ENCODE data around the gene PDXDC1.
A peak's percentile ranks its signal among the peaks of the same experiment; 100 is the strongest.
"Not testable (repeated sequence)": the region's sequence is repeated elsewhere in the genome, so short reads cannot be mapped to it uniquely, and the experiment has no call there.

PDXDC1 gene

DNA sequence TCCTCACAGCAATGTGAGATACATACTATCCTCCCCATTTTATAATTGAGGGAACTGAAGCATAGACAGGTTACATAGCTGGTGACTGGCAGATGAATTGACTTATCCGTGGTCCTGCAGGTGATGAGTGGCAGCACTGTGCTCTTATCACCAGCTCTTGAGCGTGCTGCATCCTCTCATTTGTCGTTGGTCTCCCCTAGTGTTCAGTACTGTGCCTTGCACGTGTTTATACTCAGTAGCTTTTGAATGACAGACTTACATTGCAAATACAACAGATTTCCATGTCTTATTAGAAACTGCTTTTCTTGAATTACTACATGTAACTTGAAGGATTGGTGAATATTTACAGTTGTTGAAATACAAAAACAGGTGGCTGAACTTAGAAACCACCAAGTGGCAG, 47.4 kb downstream of the PDXDC1 start:
- TF ChIP-seq CTCF (IDR thresholded peaks at IDR 0.05; ENCODE audit: low read depth, low read length) = peak; percentile 76
- not testable (repeated sequence) for H3K9me3 ChIP-seq; H3K4me3 ChIP-seq (ENCODE audit: low read depth, low read length); H3K27me3 ChIP-seq; H3K36me3 ChIP-seq; H3K4me1 ChIP-seq
- DNase-seq = peak; percentile 81

DNA sequence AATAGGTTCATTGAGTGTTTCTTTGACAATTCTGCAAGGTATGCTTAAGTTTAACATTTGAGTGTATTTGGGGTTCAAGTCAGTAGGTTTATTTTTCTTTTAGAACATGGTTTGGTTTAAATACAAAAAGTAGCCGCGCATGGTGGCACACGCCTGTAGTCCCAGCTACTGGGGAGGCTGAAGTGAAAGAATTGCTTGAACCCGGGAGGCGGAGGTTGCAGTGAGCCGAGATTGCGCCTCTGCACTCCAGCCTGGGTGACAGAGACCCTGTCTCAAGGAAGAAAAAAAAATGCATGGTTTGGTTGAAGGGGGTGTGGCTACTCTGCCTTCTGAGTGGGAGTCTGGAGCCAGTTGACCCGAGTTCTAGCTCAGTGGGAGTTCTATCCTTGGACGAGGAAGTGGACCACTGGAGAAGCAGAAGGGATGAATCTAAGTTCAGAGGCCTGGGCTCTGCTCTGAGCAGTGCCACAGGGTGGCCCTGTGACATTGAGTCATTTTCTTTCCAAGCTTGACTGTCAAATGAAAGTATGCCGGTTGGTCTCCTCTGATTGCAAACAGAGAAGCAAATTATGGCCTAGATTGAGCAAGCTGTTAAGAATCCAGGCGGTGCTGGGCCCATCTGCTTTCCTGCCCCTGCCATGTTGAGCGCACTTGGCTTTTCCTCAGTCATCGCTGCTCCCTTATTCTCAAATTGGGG, 48.7 kb downstream of the PDXDC1 start:
- not testable (repeated sequence) for H3K4me1 ChIP-seq; H3K4me3 ChIP-seq (ENCODE audit: low read depth, low read length); H3K36me3 ChIP-seq; H3K27me3 ChIP-seq; DNase-seq; H3K9me3 ChIP-seq

GRCh38 chr16:15024858-15025199, 50.0 kb downstream of the PDXDC1 start:
- DNase-seq; H3K27me3 ChIP-seq; H3K9me3 ChIP-seq; H3K36me3 ChIP-seq; H3K4me3 ChIP-seq (ENCODE audit: low read depth, low read length); H3K4me1 ChIP-seq: not testable (repeated sequence)

DNA sequence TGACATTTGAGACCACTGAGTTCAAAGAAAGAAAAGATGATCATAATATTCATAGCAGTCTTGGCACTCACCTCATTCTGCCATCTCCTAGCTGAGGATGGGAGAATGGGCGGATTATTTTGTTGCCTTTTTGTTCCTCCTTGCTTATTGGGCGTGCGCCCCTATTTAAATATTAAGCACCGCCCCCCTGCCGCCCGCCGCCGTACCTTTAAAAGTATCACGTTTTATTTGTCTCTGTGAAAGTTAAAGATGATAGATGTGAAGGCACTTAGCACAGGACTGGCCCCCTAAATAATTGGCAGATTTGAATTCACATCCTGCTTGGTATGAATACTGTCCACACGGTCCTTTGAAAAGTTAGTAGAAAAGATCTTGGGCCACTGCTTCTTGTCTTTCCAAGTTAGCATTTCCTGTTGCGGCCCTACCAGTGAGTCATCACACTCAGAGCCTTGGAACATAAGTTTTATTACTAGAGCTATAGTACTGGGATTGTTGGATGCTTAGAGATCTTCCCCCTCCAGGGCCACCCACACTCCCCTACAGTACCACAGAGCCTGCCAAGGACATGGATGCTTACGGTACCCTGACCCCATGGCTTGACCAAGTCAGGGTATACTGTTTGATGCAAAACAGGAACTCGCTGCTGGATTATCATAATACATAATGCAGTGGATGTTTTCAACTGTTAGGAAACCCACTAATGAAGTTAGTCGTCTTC, 50.6 kb downstream of the PDXDC1 start:
- not testable (repeated sequence) for H3K36me3 ChIP-seq; H3K9me3 ChIP-seq; DNase-seq; H3K27me3 ChIP-seq; H3K4me3 ChIP-seq (ENCODE audit: low read depth, low read length); H3K4me1 ChIP-seq

DNA sequence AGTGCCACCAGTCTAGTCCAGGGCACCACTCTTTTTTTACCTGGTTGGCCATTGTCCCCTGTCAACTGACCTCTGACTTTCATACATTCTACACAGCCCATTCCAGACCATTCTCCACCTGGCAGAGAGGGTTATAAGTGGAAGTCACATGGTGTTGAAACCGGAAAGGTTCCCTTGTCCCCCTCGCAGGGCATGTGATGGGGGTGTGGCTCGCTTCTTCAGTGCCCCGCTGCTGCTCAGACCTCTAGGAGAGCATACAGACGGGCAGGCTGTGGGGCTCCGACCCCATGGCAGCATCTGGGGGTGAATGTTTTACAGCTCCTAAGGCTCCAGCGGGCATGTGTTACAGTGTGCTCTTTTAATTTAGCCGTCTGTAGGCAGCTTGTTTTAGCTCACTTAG, 52.2 kb downstream of the PDXDC1 start:
- H3K9me3 ChIP-seq; H3K4me3 ChIP-seq (ENCODE audit: low read depth, low read length); H3K4me1 ChIP-seq; DNase-seq; H3K27me3 ChIP-seq: not testable (repeated sequence)
- H3K36me3 ChIP-seq = peaks cover 16% of the 10 kb centered on the region

DNA sequence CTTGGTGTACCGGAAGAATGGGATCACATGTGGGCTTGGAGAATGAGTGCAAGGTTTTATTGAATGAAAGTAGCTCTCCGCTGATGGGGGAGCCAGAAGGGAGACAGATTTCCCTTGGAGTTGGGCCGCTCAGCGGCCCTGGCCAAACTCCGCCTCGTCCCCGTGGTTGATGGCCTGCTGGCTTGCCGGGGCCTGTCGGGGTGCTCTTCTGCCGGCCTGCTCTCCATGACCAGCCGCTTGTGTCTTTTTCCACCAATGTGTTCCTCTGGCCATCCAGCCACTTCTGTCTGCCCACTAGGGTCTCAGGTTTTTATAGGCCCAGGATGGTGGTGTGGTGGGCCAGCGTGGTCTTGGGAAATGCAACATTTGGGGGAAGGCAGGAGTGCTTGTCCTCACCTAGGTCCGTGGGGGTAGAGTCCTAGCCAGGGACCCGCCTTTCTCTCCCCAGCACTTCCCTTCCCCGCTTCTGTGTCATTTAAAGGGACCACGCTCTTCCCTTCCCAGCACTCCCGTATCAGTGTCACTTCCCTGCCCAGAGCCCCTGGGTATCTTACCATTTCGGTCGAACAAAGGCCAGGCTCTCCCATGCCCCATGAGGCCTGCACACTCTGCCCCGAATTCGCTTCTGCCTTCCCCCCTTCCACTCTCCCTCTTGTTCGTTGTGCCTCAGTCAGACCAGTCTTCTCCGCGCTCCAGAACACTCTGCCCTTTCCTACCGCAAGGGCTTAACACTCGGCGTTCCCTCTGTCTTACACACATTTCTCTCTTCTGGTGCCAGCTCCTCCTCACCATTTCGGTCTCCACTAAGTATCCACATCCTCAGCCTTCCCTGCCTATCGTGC, 52.9 kb downstream of the PDXDC1 start:
- peaks cover 20% of the 10 kb centered on the region for H3K36me3 ChIP-seq
- not testable (repeated sequence) for H3K27me3 ChIP-seq, H3K4me1 ChIP-seq

DNA sequence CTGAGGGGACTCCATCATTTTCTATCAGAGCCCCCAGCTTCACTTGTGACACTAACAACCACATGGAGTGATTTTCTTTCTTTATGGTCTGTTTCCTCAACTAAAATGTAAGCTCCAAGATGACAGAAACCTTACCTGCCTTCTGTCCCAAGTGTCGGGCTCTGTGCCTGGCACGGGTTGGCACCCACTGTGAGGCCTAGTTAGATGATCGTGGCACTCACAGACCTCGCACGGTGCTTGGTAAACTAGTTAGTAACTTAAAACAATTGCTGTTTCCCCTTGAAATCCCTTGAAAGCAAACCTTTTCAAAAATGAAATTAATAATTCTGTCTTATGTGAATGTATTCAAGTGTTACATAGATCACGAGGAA, 53.5 kb downstream of the PDXDC1 start:
- H3K36me3 ChIP-seq = peaks cover 19% of the 10 kb centered on the region
- H3K27me3 ChIP-seq; H3K4me3 ChIP-seq (ENCODE audit: low read depth, low read length); DNase-seq; H3K9me3 ChIP-seq; H3K4me1 ChIP-seq: not testable (repeated sequence)

More for the DNA sequence above, 52.9 kb downstream of the PDXDC1 start:
- not testable (repeated sequence) for DNase-seq; H3K4me3 ChIP-seq (ENCODE audit: low read depth, low read length); H3K9me3 ChIP-seq

- not testable (repeated sequence) for H3K4me1 ChIP-seq; H3K27me3 ChIP-seq; H3K4me3 ChIP-seq (ENCODE audit: low read depth, low read length); H3K9me3 ChIP-seq
- peak; percentile 53 for DNase-seq
- peaks cover 22% of the 10 kb centered on the region for H3K36me3 ChIP-seq
These were observed 54.2 kb downstream of the PDXDC1 start for GRCh38 chr16:15028801-15029698.

DNA sequence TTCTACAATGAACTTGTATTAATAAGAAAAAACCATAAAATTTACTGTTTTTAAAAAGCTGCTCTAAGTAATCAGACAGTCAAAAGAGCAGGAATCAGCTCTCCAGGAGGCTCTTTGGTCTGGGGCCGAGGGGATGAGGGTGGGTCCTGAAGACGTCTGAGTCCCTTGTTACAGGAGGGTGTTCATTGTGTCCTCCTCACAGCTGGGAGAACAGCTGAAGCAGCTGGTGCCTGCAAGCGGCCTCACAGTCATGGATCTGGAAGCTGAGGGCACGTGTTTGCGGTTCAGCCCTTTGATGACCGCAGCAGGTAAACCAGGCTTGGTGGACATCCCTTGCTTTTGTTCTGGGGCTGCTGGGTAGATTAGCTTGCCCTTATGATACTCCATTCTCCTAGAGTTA, 54.9 kb downstream of the PDXDC1 start:
- DNase-seq; H3K9me3 ChIP-seq; H3K4me3 ChIP-seq (ENCODE audit: low read depth, low read length); H3K4me1 ChIP-seq; H3K27me3 ChIP-seq: not testable (repeated sequence)
- peaks cover 29% of the 10 kb centered on the region for H3K36me3 ChIP-seq

- Histone ChIP-seq H3K27me3 (no peaks in the 10 kb centered on the region), H3K4me3 (ENCODE audit: low read depth, low read length) (no peak overlapping the region), H3K9me3 (no peaks in the 10 kb centered on the region), H3K4me1 (peaks cover 8% of the 10 kb centered on the region), H3K36me3 (peaks cover 41% of the 10 kb centered on the region)
- DNase-seq = no peak
- TF ChIP-seq CTCF (IDR thresholded peaks at IDR 0.05; ENCODE audit: low read depth, low read length) = no peak
These were observed 56.4 kb downstream of the PDXDC1 start for GRCh38 chr16:15031179-15031578.
